Measurements from ENCODE around the gene XYLB.

Gene XYLB

DNA sequence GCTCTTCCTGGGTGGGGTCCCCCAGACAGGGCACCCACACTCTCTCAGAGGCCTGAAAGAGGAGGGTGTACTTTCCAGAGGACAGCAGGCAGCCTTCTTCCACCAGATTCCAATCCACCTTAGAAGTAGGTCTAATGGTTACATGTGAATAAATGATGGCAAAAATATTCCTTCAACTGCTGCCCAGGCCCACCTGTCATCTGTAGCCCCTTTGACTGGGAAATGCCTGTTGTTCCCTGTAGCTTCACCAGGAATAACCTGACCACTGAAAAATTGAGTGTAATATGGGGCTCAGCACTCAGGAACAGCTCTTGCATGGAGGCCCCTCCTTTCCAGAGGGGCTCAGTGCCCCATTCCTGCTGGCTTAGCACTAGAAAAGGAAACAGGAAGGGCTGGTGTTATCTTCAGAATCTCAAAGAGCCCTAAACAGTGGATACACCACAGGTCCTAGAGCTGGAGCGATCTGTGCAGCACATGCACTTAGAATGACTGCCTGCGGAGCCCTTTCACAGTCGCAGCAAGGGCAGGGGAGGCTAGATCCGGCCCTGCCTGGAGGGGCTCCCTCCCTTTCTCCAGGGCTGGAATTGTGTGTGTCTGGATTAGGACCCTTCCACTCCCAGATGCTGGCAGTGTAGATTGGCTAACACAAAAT is 32.3 kb upstream of the XYLB start:
- Histone ChIP-seq H3K27me3 (ENCODE audit: control insufficient read depth in 1 of 2, insufficient read depth in 1 of 2, low read length in 2 of 2) (peaks cover 9 to 19% of the 10 kb centered on the region in 2 experiments), H2AK5ac (ENCODE audit: low read length, severe bottlenecking) (no peak overlapping the region), H2BK120ac (ENCODE audit: low read depth, low read length) (no peak overlapping the region), H3K79me1 (replicated peaks; ENCODE audit: low read length, poor library complexity, severe bottlenecking) (no peaks in the 10 kb centered on the region), H2BK12ac (ENCODE audit: low read length in 2 of 2) (no peak overlapping the region), H2BK5ac (ENCODE audit: low read depth, low read length, poor library complexity, severe bottlenecking) (no peak overlapping the region), H3K4me1 (ENCODE audit: control insufficient read depth, insufficient read depth, low read depth, low read length) (no peaks in the 10 kb centered on the region), H3K23ac (ENCODE audit: low read length in 2 of 2) (peak overlapping the region in 1 of 2 experiments; percentile 14), H2AFZ (ENCODE audit: low read depth, low read length) (no peak overlapping the region), H3K14ac (ENCODE audit: low read length in 2 of 2) (no peak overlapping the region), H3K18ac (ENCODE audit: low read depth in 1 of 2, low read length in 2 of 2) (peak overlapping the region in 1 of 2 experiments; percentile 30), H3K9me3 (ENCODE audit: control insufficient read depth, low read length) (no peaks in the 10 kb centered on the region), H4K8ac (ENCODE audit: low read length) (no peak overlapping the region), H2BK15ac (ENCODE audit: low read depth, poor library complexity, severe bottlenecking) (no peak overlapping the region), H3K4me2 (ENCODE audit: low read length, poor library complexity, severe bottlenecking) (no peak overlapping the region), H3K4ac (ENCODE audit: low read depth in 1 of 2, low read length in 2 of 2) (no peak overlapping the region), H3K27ac (ENCODE audit: low read length, poor library complexity, severe bottlenecking) (no peak overlapping the region), H4K91ac (ENCODE audit: low read length) (no peak overlapping the region), H3K4me3 (ENCODE audit: insufficient read depth in 1 of 2, low read depth in 1 of 2, low read length in 2 of 2) (no peak overlapping the region), H3K36me3 (ENCODE audit: control insufficient read depth in 1 of 2, insufficient read depth in 2 of 2, low read depth in 1 of 2, low read length in 2 of 2) (no peaks in the 10 kb centered on the region), H3K9ac (ENCODE audit: low read length) (no peak overlapping the region)
- 10% methylated on average over 4 of the region's 4 CpGs for WGBS
- DNase-seq: peak; percentile 17

DNA sequence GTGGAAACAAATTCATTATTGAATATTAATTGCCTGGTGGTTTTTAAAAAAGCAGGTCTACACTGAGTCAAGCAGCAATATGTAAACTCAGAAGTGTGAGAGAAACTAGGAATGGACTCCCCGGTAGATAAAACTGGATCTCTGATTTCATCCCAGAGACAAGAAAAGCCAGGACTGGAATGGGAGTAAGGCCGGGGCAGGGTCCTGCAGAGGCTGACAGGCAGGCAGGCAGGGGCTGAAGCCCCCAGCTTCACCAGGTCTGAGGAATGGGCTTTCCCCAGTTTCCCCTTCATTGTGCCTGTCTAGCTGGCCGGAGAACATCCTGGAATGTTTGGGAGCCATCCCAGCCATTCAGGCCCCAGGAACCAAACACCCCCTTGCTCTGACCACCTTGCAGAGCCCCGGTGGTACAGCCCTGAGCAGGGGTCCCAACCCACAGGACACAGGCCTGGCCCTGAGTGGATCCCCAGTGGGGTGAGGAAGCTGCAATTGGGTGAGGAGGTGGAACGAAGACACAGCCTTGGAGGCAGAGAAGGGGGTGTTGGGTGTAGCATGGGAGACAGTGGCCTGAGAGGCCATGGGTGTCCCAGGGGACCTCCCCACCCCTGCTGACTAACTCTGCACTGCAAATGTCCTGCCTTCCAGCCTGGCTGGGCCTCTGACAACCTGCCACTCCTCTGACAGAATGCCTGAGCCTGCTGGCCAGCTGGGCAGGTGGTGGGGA is 31.7 kb upstream of the XYLB start:
- H3K9me3 ChIP-seq (ENCODE audit: control insufficient read depth, low read length): no peaks in the 10 kb centered on the region
- no peak overlapping the region for H2BK5ac ChIP-seq (ENCODE audit: low read depth, low read length, poor library complexity, severe bottlenecking)
- peak overlapping the region in 1 of 2 experiments; percentile 19 for H3K23ac ChIP-seq (ENCODE audit: low read length in 2 of 2)
- H3K14ac ChIP-seq (ENCODE audit: low read length in 2 of 2): peak overlapping the region in 1 of 2 experiments; percentile 61
- H3K4ac ChIP-seq (ENCODE audit: low read depth in 1 of 2, low read length in 2 of 2): no peak overlapping the region
- no peak overlapping the region for H3K27ac ChIP-seq (ENCODE audit: low read length, poor library complexity, severe bottlenecking)
- no peak overlapping the region for H3K18ac ChIP-seq (ENCODE audit: low read depth in 1 of 2, low read length in 2 of 2)
- H3K9ac ChIP-seq (ENCODE audit: low read length): no peak overlapping the region
- H2BK15ac ChIP-seq (ENCODE audit: low read depth, poor library complexity, severe bottlenecking): no peak overlapping the region
- H3K79me1 ChIP-seq (replicated peaks; ENCODE audit: low read length, poor library complexity, severe bottlenecking): no peaks in the 10 kb centered on the region
- no peak overlapping the region for H2AFZ ChIP-seq (ENCODE audit: low read depth, low read length)
- no peak overlapping the region for H3K4me3 ChIP-seq (ENCODE audit: insufficient read depth in 1 of 2, low read depth in 1 of 2, low read length in 2 of 2)
- no peaks in the 10 kb centered on the region for H3K36me3 ChIP-seq (ENCODE audit: control insufficient read depth in 1 of 2, insufficient read depth in 2 of 2, low read depth in 1 of 2, low read length in 2 of 2)
- H2BK12ac ChIP-seq (ENCODE audit: low read length in 2 of 2): peak overlapping the region in 1 of 2 experiments; percentile 35
- H2BK120ac ChIP-seq (ENCODE audit: low read depth, low read length): no peak overlapping the region
- H3K4me2 ChIP-seq (ENCODE audit: low read length, poor library complexity, severe bottlenecking): no peak overlapping the region
- no peak overlapping the region for H2AK5ac ChIP-seq (ENCODE audit: low read length, severe bottlenecking)
- peaks cover 3 to 17% of the 10 kb centered on the region in 2 experiments for H3K27me3 ChIP-seq (ENCODE audit: control insufficient read depth in 1 of 2, insufficient read depth in 1 of 2, low read length in 2 of 2)
- 66% methylated on average over 5 of the region's 5 CpGs for WGBS
- no peaks in the 10 kb centered on the region for H3K4me1 ChIP-seq (ENCODE audit: control insufficient read depth, insufficient read depth, low read depth, low read length)
- no peak for DNase-seq
- H4K91ac ChIP-seq (ENCODE audit: low read length): no peak overlapping the region
- H4K8ac ChIP-seq (ENCODE audit: low read length): peak overlapping the region; percentile 36

GRCh38 chr3:38315488-38316230 is 30.9 kb upstream of the XYLB start:
- H3K79me1 ChIP-seq (replicated peaks; ENCODE audit: low read length, poor library complexity, severe bottlenecking): no peaks in the 10 kb centered on the region
- no peak overlapping the region for H3K9ac ChIP-seq (ENCODE audit: low read length)
- no peak overlapping the region for H2AFZ ChIP-seq (ENCODE audit: low read depth, low read length)
- WGBS: 85% methylated on average over 9 of the region's 10 CpGs
- H4K8ac ChIP-seq (ENCODE audit: low read length): no peak overlapping the region
- H2BK120ac ChIP-seq (ENCODE audit: low read depth, low read length): no peak overlapping the region
- H3K36me3 ChIP-seq (ENCODE audit: control insufficient read depth in 1 of 2, insufficient read depth in 2 of 2, low read depth in 1 of 2, low read length in 2 of 2): no peaks in the 10 kb centered on the region
- no peak overlapping the region for H3K27ac ChIP-seq (ENCODE audit: low read length, poor library complexity, severe bottlenecking)
- peak overlapping the region in 1 of 2 experiments; percentile 19 for H3K23ac ChIP-seq (ENCODE audit: low read length in 2 of 2)
- H3K18ac ChIP-seq (ENCODE audit: low read depth in 1 of 2, low read length in 2 of 2): no peak overlapping the region
- H3K4ac ChIP-seq (ENCODE audit: low read depth in 1 of 2, low read length in 2 of 2): no peak overlapping the region
- H3K14ac ChIP-seq (ENCODE audit: low read length in 2 of 2): peak overlapping the region in 1 of 2 experiments; percentile 61
- H2BK15ac ChIP-seq (ENCODE audit: low read depth, poor library complexity, severe bottlenecking): no peak overlapping the region
- no peak overlapping the region for H2AK5ac ChIP-seq (ENCODE audit: low read length, severe bottlenecking)
- DNase-seq: no peak
- H3K4me3 ChIP-seq (ENCODE audit: insufficient read depth in 1 of 2, low read depth in 1 of 2, low read length in 2 of 2): no peak overlapping the region
- no peaks in the 10 kb centered on the region for H3K9me3 ChIP-seq (ENCODE audit: control insufficient read depth, low read length)
- H3K4me1 ChIP-seq (ENCODE audit: control insufficient read depth, insufficient read depth, low read depth, low read length): no peaks in the 10 kb centered on the region
- no peak overlapping the region for H4K91ac ChIP-seq (ENCODE audit: low read length)
- H2BK5ac ChIP-seq (ENCODE audit: low read depth, low read length, poor library complexity, severe bottlenecking): no peak overlapping the region
- no peak overlapping the region for H3K4me2 ChIP-seq (ENCODE audit: low read length, poor library complexity, severe bottlenecking)
- H2BK12ac ChIP-seq (ENCODE audit: low read length in 2 of 2): no peak overlapping the region
- peaks cover 3 to 14% of the 10 kb centered on the region in 2 experiments for H3K27me3 ChIP-seq (ENCODE audit: control insufficient read depth in 1 of 2, insufficient read depth in 1 of 2, low read length in 2 of 2)
